H1 (cell line): ENCODE measurements around the gene KLK7.

Experiments
- CBX8 ChIP-seq: fragments of 300-800, 300-1000 bp; sonication (generic); IDR thresholded peaks from 2 replicates; pipeline ENCODE4 v1.7.1; 2016; ENCODE audit warnings: low read depth, low read length, borderline replicate concordance
- EP300 ChIP-seq, 2 experiments: IDR thresholded peaks; 1 replicate in 1 of 2; 2 replicates in 1 of 2; pipeline ENCODE4 v1.6.1; 2011 to 2012; ENCODE audit warnings: low read depth in 2 of 2, low read length in 2 of 2, mild to moderate bottlenecking in 2 of 2, borderline replicate concordance in 1 of 2, inconsistent platforms in 1 of 2, moderate library complexity in 1 of 2
- JUND ChIP-seq: IDR thresholded peaks from 2 replicates; pipeline ENCODE4 v1.6.1; 2011; ENCODE audit warnings: mild to moderate bottlenecking, improper control_type of control experiment, low read length
- KDM5A ChIP-seq: fragments of 200-600 bp; IDR thresholded peaks from 2 replicates; pipeline ENCODE4 v1.7.1; 2012; ENCODE audit warnings: mild to moderate bottlenecking, low read length, inconsistent platforms, mixed read lengths
- NRF1 ChIP-seq: IDR thresholded peaks from 2 replicates; pipeline ENCODE4 v1.6.1; 2011; ENCODE audit warnings: mild to moderate bottlenecking, low read depth, low read length, improper control_type of control experiment
- POLR2AphosphoS5 ChIP-seq: IDR thresholded peaks from 2 replicates; pipeline ENCODE4 v1.6.1; 2011; ENCODE audit warnings: low read depth, low read length
- SP4 ChIP-seq: IDR thresholded peaks from 2 replicates; pipeline ENCODE4 v1.6.1; 2012; ENCODE audit warnings: low read length, inconsistent platforms
- SUZ12 ChIP-seq: fragments of 200-600 bp; sonication (generic); IDR thresholded peaks from 2 replicates; pipeline ENCODE4 v1.6.1; 2012; ENCODE audit warnings: mild to moderate bottlenecking, inconsistent platforms, low read length, moderate library complexity, mixed read lengths
- TBP ChIP-seq: IDR thresholded peaks from 2 replicates; pipeline ENCODE4 v1.6.1; 2011; ENCODE audit warnings: low read depth, low read length, improper control_type of control experiment
- TF ChIP-seq, protein P1 (sequence below): IDR thresholded peaks from 2 replicates; pipeline ENCODE4 v1.6.1; 2012; ENCODE audit warnings: inconsistent platforms
- TF ChIP-seq, protein P2 (sequence below), 3 experiments: IDR thresholded peaks; 1 replicate in 2 of 3; 2 replicates in 1 of 3; pipeline versions ENCODE4 v1.5.1 to v1.6.1; 2011; ENCODE audit warnings: low read length in 3 of 3, mild to moderate bottlenecking in 3 of 3, inconsistent platforms in 2 of 3, low read depth in 1 of 3, moderate library complexity in 1 of 3; ENCODE audit not compliant: insufficient read depth in 1 of 3; ENCODE audit errors: control extremely low read depth in 1 of 3

DNA sequence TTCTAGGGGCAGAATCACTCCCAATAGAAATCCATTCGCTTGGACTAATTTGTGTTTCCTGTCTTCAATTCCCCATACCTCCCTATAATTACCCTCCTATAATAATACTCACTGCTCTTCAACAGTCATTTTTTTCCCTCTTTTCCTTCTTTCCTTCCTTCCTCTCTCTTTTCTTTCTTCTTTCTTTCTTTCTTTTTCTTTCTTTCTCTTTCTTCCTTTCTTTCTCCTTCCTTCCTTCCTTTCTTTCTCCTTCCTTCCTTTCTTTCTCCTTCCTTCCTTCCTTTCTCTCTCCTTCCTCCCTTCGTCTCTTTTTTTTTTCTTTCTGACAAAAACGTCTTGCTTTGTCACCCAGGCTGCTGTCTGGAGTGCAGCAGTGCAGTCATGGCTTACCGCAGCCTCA lies 38.9 kb downstream of the KLK7 start:
- no peak for TF ChIP-seq CBX8
- TF ChIP-seq POLR2AphosphoS5: no peak
- TF ChIP-seq, protein P1, sequence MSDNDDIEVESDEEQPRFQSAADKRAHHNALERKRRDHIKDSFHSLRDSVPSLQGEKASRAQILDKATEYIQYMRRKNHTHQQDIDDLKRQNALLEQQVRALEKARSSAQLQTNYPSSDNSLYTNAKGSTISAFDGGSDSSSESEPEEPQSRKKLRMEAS: no peak
- no peak for TF ChIP-seq SP4
- no peak for TF ChIP-seq JUND
- TF ChIP-seq, protein P2, sequence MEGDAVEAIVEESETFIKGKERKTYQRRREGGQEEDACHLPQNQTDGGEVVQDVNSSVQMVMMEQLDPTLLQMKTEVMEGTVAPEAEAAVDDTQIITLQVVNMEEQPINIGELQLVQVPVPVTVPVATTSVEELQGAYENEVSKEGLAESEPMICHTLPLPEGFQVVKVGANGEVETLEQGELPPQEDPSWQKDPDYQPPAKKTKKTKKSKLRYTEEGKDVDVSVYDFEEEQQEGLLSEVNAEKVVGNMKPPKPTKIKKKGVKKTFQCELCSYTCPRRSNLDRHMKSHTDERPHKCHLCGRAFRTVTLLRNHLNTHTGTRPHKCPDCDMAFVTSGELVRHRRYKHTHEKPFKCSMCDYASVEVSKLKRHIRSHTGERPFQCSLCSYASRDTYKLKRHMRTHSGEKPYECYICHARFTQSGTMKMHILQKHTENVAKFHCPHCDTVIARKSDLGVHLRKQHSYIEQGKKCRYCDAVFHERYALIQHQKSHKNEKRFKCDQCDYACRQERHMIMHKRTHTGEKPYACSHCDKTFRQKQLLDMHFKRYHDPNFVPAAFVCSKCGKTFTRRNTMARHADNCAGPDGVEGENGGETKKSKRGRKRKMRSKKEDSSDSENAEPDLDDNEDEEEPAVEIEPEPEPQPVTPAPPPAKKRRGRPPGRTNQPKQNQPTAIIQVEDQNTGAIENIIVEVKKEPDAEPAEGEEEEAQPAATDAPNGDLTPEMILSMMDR (IDR thresholded peaks at IDR 0.05; ENCODE audit: control extremely low read depth in 1 of 3, insufficient read depth in 1 of 3, low read depth in 1 of 3, low read length in 3 of 3): no peak
- no peak for TF ChIP-seq EP300 (IDR thresholded peaks at IDR 0.05; ENCODE audit: borderline replicate concordance in 1 of 2, low read depth in 2 of 2, low read length in 2 of 2)
- no peak for TF ChIP-seq KDM5A
- TF ChIP-seq SUZ12: no peak
- no peak for TF ChIP-seq TBP
- no peak for TF ChIP-seq NRF1
